Keratinocyte (primary cell): ENCODE results near the gene MEGF8. TPM values are rescaled to one million over a fixed set of nuclear protein-coding genes. Genes with fewer than 3 reads are reported as not detected.

Experiments
- DNase-seq: peaks from one replicate; pipeline ENCODE4 v3.0.0-alpha.2; 2011; ENCODE audit warnings: low read depth, missing footprints, low spot score
- FAIRE-seq: peaks from 2 replicates; lab custom pipeline; 2011; peaks lifted over from hg19 to GRCh38; lab: Jason Lieb, UNC
- H2AFZ ChIP-seq: 2 replicates; pipeline ENCODE4 v1.6.0; 2012; ENCODE audit warnings: low read length, control low read depth, inconsistent platforms; ENCODE audit not compliant: control insufficient read depth
- H3K27ac ChIP-seq: 2 replicates; pipeline ENCODE4 v1.5.1; 2011; ENCODE audit warnings: low read length; ENCODE audit not compliant: control insufficient read depth, insufficient read depth
- H3K27me3 ChIP-seq: 3 replicates; pipeline ENCODE4 v1.6.0; 2011; ENCODE audit warnings: low read length; ENCODE audit not compliant: control insufficient read depth, insufficient read depth; ENCODE audit errors: extremely low read depth
- H3K36me3 ChIP-seq, 2 experiments: 2 replicates in 1 of 2; 3 replicates in 1 of 2; pipeline ENCODE4 v1.5.1; 2011; ENCODE audit warnings: low read length in 2 of 2, mild to moderate bottlenecking in 1 of 2; ENCODE audit not compliant: control insufficient read depth in 2 of 2, insufficient read depth in 2 of 2; ENCODE audit errors: extremely low read depth in 1 of 2
- H3K4me1 ChIP-seq: 3 replicates; pipeline ENCODE4 v1.5.1; 2011; ENCODE audit warnings: low read length; ENCODE audit not compliant: control insufficient read depth, insufficient read depth; ENCODE audit errors: extremely low read depth
- H3K4me2 ChIP-seq: 3 replicates; pipeline ENCODE4 v1.6.0; 2011; ENCODE audit warnings: low read depth, low read length; ENCODE audit not compliant: control insufficient read depth, insufficient read depth; ENCODE audit errors: extremely low read depth
- H3K4me3 ChIP-seq, 3 experiments: fragments of 200-600 bp in 1 of 3; sonication (generic) in 1 of 3; 2 replicates in 2 of 3; 3 replicates in 1 of 3; pipeline ENCODE4 v1.5.1; 2011 to 2016; ENCODE audit warnings: low read length in 3 of 3, mild to moderate bottlenecking in 3 of 3, control low read depth in 2 of 3, inconsistent platforms in 1 of 3, low read depth in 1 of 3, mixed read lengths in 1 of 3, mixed run types in 1 of 3, moderate library complexity in 1 of 3; ENCODE audit not compliant: control insufficient read depth in 2 of 3, insufficient read depth in 2 of 3; ENCODE audit errors: extremely low read depth in 1 of 3
- H3K79me2 ChIP-seq: 2 replicates; pipeline ENCODE4 v1.6.0; 2012; ENCODE audit warnings: low read length; ENCODE audit not compliant: control insufficient read depth, insufficient read depth
- H3K9ac ChIP-seq: 3 replicates; pipeline ENCODE4 v1.6.0; 2011; ENCODE audit warnings: low read length; ENCODE audit not compliant: control insufficient read depth, insufficient read depth; ENCODE audit errors: extremely low read depth
- H3K9me1 ChIP-seq: 3 replicates; pipeline ENCODE4 v1.6.0; 2011; ENCODE audit warnings: low read length; ENCODE audit not compliant: control insufficient read depth, insufficient read depth; ENCODE audit errors: extremely low read depth
- H3K9me3 ChIP-seq: 2 replicates; pipeline ENCODE4 v1.5.1; 2012; ENCODE audit warnings: low read depth, low read length; ENCODE audit not compliant: control insufficient read depth
- H4K20me1 ChIP-seq: 3 replicates; pipeline ENCODE4 v1.6.0; 2011; ENCODE audit warnings: low read length; ENCODE audit not compliant: control insufficient read depth, insufficient read depth; ENCODE audit errors: extremely low read depth
- CTCF ChIP-seq, 3 experiments: IDR thresholded peaks in 1 of 3; conservative IDR thresholded peaks in 1 of 3; optimal IDR thresholded peaks in 1 of 3; 2 replicates in 2 of 3; 3 replicates in 1 of 3; pipeline versions ENCODE3 to v1.5.1; 2011; ENCODE audit warnings: low read length in 3 of 3, mild to moderate bottlenecking in 3 of 3, moderate library complexity in 2 of 3, control low read depth in 1 of 3, inconsistent platforms in 1 of 3; ENCODE audit not compliant: insufficient read depth in 2 of 3; ENCODE audit errors: extremely low read depth in 1 of 3
- EZH2 ChIP-seq: IDR thresholded peaks from one replicate; pipeline ENCODE4 v1.6.1; 2012; ENCODE audit warnings: inconsistent platforms, mild to moderate bottlenecking, low read length, moderate library complexity
- dilution Hi-C: fragments of 300-500 bp; cut with MboI; formaldehyde crosslinking; loops from one replicate; pipeline ENCODE4 v1.7.0; 2020; ENCODE audit warnings: low sequenced_read_pairs; ENCODE audit not compliant: extremely low pct_ligation_motif_present
- polyA plus RNA-seq, 5 experiments: library from polyadenylated mRNA; depleted of rRNA in 3 of 5; stranded (reverse) in 3 of 5; stranded (forward) in 1 of 5; unstranded in 1 of 5; fragments of >200 nt; gene quantifications; 1 replicate in 1 of 5; 2 replicates in 3 of 5; 3 replicates in 1 of 5; pipeline versions ENCODE4 v1.2.1 to v1.2.3, GENCODE V29; 2011 to 2012; ENCODE audit warnings: missing spikeins in 2 of 5, low read depth in 1 of 5, low replicate concordance in 1 of 5

MEGF8 gene
- polyA plus RNA-seq, 1 donor (not counting 4 experiments of a cell fraction or from before 2014, with no cell fraction given): 4.1 TPM

GRCh38 chr19:42295831-42296525 is 29.5 kb upstream of the MEGF8 start:
- FAIRE-seq: peak; percentile 67

GRCh38 chr19:42297039-42297438 is 28.4 kb upstream of the MEGF8 start:
- H3K4me1 ChIP-seq: peaks cover 8% of the 10 kb centered on the region
- DNase-seq (no peak), FAIRE-seq (no peak)
- no peaks in the 10 kb centered on the region for H4K20me1 ChIP-seq
- H3K27ac ChIP-seq: no peak overlapping the region
- no peak overlapping the region for H3K9ac ChIP-seq
- H3K9me1 ChIP-seq: no peaks in the 10 kb centered on the region
- no peak overlapping the region for H2AFZ ChIP-seq
- H3K4me3 ChIP-seq: no peak overlapping the region
- no peak for TF ChIP-seq CTCF (optimal IDR thresholded peaks at IDR 0.05 in 1 of 3, IDR thresholded peaks at IDR 0.05 in 1 of 3, conservative IDR thresholded peaks at IDR 0.05 in 1 of 3; ENCODE audit: extremely low read depth in 1 of 3, insufficient read depth in 2 of 3, low read length in 3 of 3)
- no peak for TF ChIP-seq EZH2
- H3K79me2 ChIP-seq: no peaks in the 10 kb centered on the region
- no peaks in the 10 kb centered on the region for H3K9me3 ChIP-seq
- H3K4me2 ChIP-seq: no peak overlapping the region
- peaks cover 29 to 42% of the 10 kb centered on the region in 2 experiments for H3K36me3 ChIP-seq
- dilution Hi-C loops: no loop called here
- no peaks in the 10 kb centered on the region for H3K27me3 ChIP-seq

More at GRCh38 chr19:42295831-42296525, 29.5 kb upstream of the MEGF8 start:
- peak; percentile 93 to 98 (median 98) for TF ChIP-seq CTCF (optimal IDR thresholded peaks at IDR 0.05 in 1 of 3, IDR thresholded peaks at IDR 0.05 in 1 of 3, conservative IDR thresholded peaks at IDR 0.05 in 1 of 3; ENCODE audit: extremely low read depth in 1 of 3, insufficient read depth in 2 of 3, low read length in 3 of 3)
- TF ChIP-seq EZH2: no peak
- H4K20me1 ChIP-seq: no peaks in the 10 kb centered on the region
- peaks cover 10% of the 10 kb centered on the region for H3K4me1 ChIP-seq
- no peak overlapping the region for H3K4me2 ChIP-seq
- no peak overlapping the region for H3K4me3 ChIP-seq
- no peaks in the 10 kb centered on the region for H3K79me2 ChIP-seq
- no peak overlapping the region for H2AFZ ChIP-seq
- no peaks in the 10 kb centered on the region for H3K9me3 ChIP-seq
- dilution Hi-C loops: no loop called here
- no peaks in the 10 kb centered on the region for H3K27me3 ChIP-seq
- H3K9ac ChIP-seq: no peak overlapping the region
- no peak for DNase-seq
- H3K36me3 ChIP-seq: peaks cover 37 to 47% of the 10 kb centered on the region in 2 experiments
- H3K27ac ChIP-seq: no peak overlapping the region
- no peaks in the 10 kb centered on the region for H3K9me1 ChIP-seq
